Vagina (tissue), 2 donors: ENCODE data around the gene HERC2. TPM values are rescaled to one million over a fixed set of nuclear protein-coding genes. Genes with fewer than 3 reads are reported as not detected.

Source experiments
- DNase-seq, 2 donors: peaks; one replicate each; pipeline ENCODE4 v3.0.0-alpha.2; 2017; ENCODE audit errors: extremely low spot score in 2 of 2
- H3K27ac ChIP-seq: fragments of 200-600 bp; sonication (generic); one replicate; pipeline ENCODE4 v1.5.1; 2019
- H3K27me3 ChIP-seq: fragments of 200-600 bp; sonication (generic); one replicate; pipeline ENCODE4 v1.5.1; 2019
- H3K36me3 ChIP-seq, 2 donors: fragments of 200-600 bp; sonication (generic); one replicate each; pipeline ENCODE4 v1.5.1; 2017 to 2019
- H3K4me1 ChIP-seq: fragments of 200-600 bp; sonication (generic); one replicate; pipeline ENCODE4 v1.5.1; 2019
- H3K4me3 ChIP-seq, 2 donors: fragments of 200-600 bp; sonication (generic); 1 replicate in 1 of 2; 2 replicates in 1 of 2; pipeline ENCODE4 v1.5.1; 2016 to 2019
- H3K9me3 ChIP-seq: fragments of 200-600 bp; sonication (generic); one replicate; pipeline ENCODE4 v1.5.1; 2019
- POLR2A ChIP-seq, 2 donors: fragments of 450-650 bp; IDR thresholded peaks; one replicate each; pipeline ENCODE4 v1.6.1; 2017; ENCODE audit warnings: antibody characterized with exemption in 2 of 2, mild to moderate bottlenecking in 2 of 2, moderate library complexity in 2 of 2
- POLR2AphosphoS5 ChIP-seq, 2 donors: sonication (generic); formaldehyde crosslinking; IDR thresholded peaks; one replicate each; pipeline ENCODE4 v1.9.0; 2017; ENCODE audit warnings: antibody characterized with exemption in 2 of 2, mild to moderate bottlenecking in 2 of 2, low read depth in 1 of 2; ENCODE audit not compliant: insufficient read depth in 1 of 2
- intact Hi-C: fragments of 100-400 bp; cut with DNase I; formaldehyde crosslinking; loops from one replicate; pipeline ENCODE4 v1.15.1; 2023
- total RNA-seq: library from RNA; depleted of rRNA; stranded (reverse); fragments of >200 nt; gene quantifications from one replicate; pipeline ENCODE4 v1.2.3, GENCODE V29; 2016
- TF ChIP-seq, protein P1 (sequence below), 3 experiments: fragments of 450-650 bp in 2 of 3; fragments of 200-600 bp in 1 of 3; sonication (generic) in 1 of 3; IDR thresholded peaks; one replicate each; pipeline ENCODE4 v1.5.1; 2017 to 2019; ENCODE audit warnings: antibody characterized with exemption in 3 of 3, mild to moderate bottlenecking in 2 of 3, moderate library complexity in 2 of 3

HERC2 gene
- total RNA-seq, 1 donor from 2014 or later = 45.2 TPM

DNA sequence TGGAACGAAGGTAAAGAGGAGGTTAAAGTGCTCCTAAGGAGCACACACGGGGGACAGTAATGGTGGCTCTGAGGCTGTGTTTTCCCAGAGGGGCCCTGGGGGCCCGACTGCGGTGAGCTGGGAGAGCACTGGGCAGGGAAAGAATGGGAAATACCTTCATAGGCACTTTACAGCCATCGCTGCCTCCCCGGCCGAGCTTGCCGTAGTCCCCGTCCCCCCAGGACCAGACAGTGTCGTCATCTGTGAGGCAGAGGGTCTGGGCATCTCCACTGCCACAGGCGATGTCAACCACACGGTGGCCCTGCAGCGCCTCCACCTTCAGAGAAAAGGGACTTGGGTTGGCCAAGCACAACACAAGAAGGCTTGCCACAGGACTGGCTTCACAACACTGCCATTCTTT lies 190.0 kb downstream of the HERC2 start:
- no peak overlapping the region for H3K4me3 ChIP-seq
- H3K9me3 ChIP-seq = no peaks in the 10 kb centered on the region
- DNase-seq = no peak
- peaks cover 0 to 25% of the 10 kb centered on the region in 2 donors for H3K36me3 ChIP-seq
- H3K27ac ChIP-seq = no peak overlapping the region
- intact Hi-C loops = no loop called here
- no peaks in the 10 kb centered on the region for H3K4me1 ChIP-seq
- no peaks in the 10 kb centered on the region for H3K27me3 ChIP-seq
- no peak for TF ChIP-seq POLR2A (IDR thresholded peaks at IDR 0.05)
- TF ChIP-seq POLR2AphosphoS5 (IDR thresholded peaks at IDR 0.05; ENCODE audit: insufficient read depth in 1 of 2, low read depth in 1 of 2) = no peak
- TF ChIP-seq, protein P1, sequence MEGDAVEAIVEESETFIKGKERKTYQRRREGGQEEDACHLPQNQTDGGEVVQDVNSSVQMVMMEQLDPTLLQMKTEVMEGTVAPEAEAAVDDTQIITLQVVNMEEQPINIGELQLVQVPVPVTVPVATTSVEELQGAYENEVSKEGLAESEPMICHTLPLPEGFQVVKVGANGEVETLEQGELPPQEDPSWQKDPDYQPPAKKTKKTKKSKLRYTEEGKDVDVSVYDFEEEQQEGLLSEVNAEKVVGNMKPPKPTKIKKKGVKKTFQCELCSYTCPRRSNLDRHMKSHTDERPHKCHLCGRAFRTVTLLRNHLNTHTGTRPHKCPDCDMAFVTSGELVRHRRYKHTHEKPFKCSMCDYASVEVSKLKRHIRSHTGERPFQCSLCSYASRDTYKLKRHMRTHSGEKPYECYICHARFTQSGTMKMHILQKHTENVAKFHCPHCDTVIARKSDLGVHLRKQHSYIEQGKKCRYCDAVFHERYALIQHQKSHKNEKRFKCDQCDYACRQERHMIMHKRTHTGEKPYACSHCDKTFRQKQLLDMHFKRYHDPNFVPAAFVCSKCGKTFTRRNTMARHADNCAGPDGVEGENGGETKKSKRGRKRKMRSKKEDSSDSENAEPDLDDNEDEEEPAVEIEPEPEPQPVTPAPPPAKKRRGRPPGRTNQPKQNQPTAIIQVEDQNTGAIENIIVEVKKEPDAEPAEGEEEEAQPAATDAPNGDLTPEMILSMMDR (IDR thresholded peaks at IDR 0.05) = no peak

DNA sequence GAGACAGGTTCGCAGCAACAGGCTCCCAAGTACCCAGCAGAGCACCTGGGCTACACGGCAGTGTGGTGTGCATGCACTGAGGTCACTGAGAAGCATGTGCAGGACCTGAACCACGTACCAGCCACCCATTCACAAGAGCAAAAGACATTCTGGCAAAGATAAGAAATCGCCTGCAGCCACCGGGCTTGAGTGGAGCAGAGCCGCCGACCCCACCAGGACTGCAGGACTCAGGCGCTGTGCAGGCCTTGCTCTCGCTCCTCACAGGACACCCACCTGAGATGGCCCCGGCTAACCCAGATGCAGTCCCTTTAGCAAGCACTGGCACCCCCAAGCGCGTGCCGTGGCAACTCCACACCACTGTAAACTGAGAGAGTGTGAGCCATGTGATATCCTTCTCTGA lies 190.6 kb downstream of the HERC2 start:
- Histone ChIP-seq H3K27me3 (no peaks in the 10 kb centered on the region), H3K4me3 (no peak overlapping the region), H3K9me3 (no peaks in the 10 kb centered on the region), H3K4me1 (no peaks in the 10 kb centered on the region), H3K36me3 (peaks cover 0 to 25% of the 10 kb centered on the region in 2 donors), H3K27ac (no peak overlapping the region)
- TF ChIP-seq POLR2A (IDR thresholded peaks at IDR 0.05) (no peak), POLR2AphosphoS5 (IDR thresholded peaks at IDR 0.05; ENCODE audit: insufficient read depth in 1 of 2, low read depth in 1 of 2) (no peak)
- TF ChIP-seq, protein P1 (IDR thresholded peaks at IDR 0.05) = no peak
- intact Hi-C loops = no loop called here
- DNase-seq = no peak

DNA sequence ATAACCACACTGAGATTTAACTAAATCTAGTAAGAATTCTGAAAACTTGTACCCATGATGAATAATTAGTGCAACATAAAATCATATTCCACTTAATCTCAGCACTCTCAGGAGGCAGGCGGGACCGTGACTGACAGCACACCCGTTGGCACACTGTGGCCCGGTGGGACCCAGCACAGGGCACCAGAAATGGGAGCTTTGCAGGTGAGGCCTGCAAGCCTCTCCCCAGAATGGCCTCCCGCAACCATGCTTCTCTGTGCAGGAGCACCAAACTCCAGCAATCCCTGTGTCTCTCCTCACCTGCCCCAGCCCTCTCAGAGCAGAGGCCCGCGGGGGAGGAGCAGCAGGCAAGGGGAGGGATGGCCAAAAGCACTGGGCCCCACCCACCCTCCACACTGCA lies 191.3 kb downstream of the HERC2 start:
- H3K27me3 ChIP-seq = no peaks in the 10 kb centered on the region
- H3K9me3 ChIP-seq = no peaks in the 10 kb centered on the region
- no peak overlapping the region for H3K27ac ChIP-seq
- no peak for DNase-seq
- intact Hi-C loops = no loop called here
- TF ChIP-seq, protein P1 (IDR thresholded peaks at IDR 0.05) = no peak
- TF ChIP-seq POLR2AphosphoS5 (IDR thresholded peaks at IDR 0.05; ENCODE audit: insufficient read depth in 1 of 2, low read depth in 1 of 2) (no peak), POLR2A (IDR thresholded peaks at IDR 0.05) (no peak)
- no peaks in the 10 kb centered on the region for H3K4me1 ChIP-seq
- H3K4me3 ChIP-seq = no peak overlapping the region
- peaks cover 0 to 25% of the 10 kb centered on the region in 2 donors for H3K36me3 ChIP-seq

DNA sequence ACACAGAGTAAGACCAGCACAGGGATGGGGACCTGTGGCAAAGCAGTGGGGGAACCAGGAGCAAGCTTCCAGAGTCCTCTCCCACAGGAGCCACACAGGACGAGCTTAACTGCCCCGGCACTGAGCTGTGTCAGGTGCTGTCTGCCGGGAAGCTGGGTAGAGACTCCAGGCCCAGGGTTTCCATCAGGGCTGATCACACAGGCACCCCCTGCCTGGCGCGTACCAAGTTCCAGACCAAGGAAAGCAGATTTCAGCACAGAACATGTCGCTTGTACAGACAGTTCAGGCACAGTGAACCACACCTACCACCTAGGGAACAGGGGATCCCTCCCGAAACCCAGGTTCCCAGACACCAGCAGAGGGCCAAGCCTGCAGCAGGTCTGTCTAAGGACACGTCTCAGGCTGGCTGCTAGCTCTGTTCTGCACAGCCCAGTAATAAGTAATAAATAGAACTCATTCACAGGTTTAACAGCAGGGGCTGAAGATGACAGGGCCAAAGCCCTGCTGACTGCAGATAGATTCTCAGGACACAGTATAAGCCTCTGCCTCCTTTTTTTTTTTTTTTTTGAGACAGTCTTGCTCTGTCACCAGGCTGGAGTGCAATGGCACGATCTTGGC lies 192.6 kb downstream of the HERC2 start:
- intact Hi-C loops = no loop called here
- TF ChIP-seq, protein P1 (IDR thresholded peaks at IDR 0.05) = no peak
- no peak for TF ChIP-seq POLR2A (IDR thresholded peaks at IDR 0.05)
- no peak for TF ChIP-seq POLR2AphosphoS5 (IDR thresholded peaks at IDR 0.05; ENCODE audit: insufficient read depth in 1 of 2, low read depth in 1 of 2)
- no peaks in the 10 kb centered on the region for H3K27me3 ChIP-seq
- DNase-seq = no peak
- no peaks in the 10 kb centered on the region for H3K4me1 ChIP-seq
- no peak overlapping the region for H3K27ac ChIP-seq
- H3K4me3 ChIP-seq = no peak overlapping the region
- no peaks in the 10 kb centered on the region for H3K9me3 ChIP-seq
- peaks cover 0 to 25% of the 10 kb centered on the region in 2 donors for H3K36me3 ChIP-seq

DNA sequence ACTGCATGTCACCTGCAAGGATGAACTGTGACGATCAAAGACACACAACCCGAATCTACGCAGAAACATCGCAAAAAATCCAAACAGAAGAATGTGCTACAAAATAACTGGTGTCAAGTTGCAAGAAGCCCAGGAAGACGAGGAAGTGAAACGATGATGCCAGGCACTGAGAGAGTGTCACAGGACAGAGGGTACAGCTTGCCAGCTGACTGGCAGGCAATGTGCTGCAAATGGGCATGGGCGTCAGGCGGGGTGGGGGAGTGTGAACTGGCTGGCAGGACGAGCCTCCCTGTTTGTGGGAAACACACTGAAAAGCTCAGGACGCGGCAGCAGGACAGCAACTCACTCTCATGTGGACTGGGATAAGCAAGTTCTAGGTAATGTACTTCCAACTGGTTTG lies 193.9 kb downstream of the HERC2 start:
- no peaks in the 10 kb centered on the region for H3K27me3 ChIP-seq
- no peaks in the 10 kb centered on the region for H3K4me1 ChIP-seq
- H3K36me3 ChIP-seq = peaks cover 0 to 32% of the 10 kb centered on the region in 2 donors
- H3K9me3 ChIP-seq = no peaks in the 10 kb centered on the region
- no peak for DNase-seq
- intact Hi-C loops = no loop called here
- TF ChIP-seq POLR2A (IDR thresholded peaks at IDR 0.05) = no peak
- no peak for TF ChIP-seq POLR2AphosphoS5 (IDR thresholded peaks at IDR 0.05; ENCODE audit: insufficient read depth in 1 of 2, low read depth in 1 of 2)
- TF ChIP-seq, protein P1 (IDR thresholded peaks at IDR 0.05) = no peak
- no peak overlapping the region for H3K4me3 ChIP-seq
- no peak overlapping the region for H3K27ac ChIP-seq
